Pancreas (tissue), 10 donors: ENCODE results near the gene SUPT5H. TPM values are rescaled to one million over a fixed set of nuclear protein-coding genes. Genes with fewer than 3 reads are reported as not detected.
"Not testable (repeated sequence)": the region's sequence is repeated elsewhere in the genome, so short reads cannot be mapped to it uniquely, and the experiment has no call there.

Experiments used
- ATAC-seq, 4 donors: fragments of 200-7000 bp; cut with Tn5 transposase; one replicate each; pipeline versions ENCODE4 v1.8.0 to v1.9.1; 2020; ENCODE audit warnings: mild to moderate bottlenecking in 4 of 4, moderate library complexity in 4 of 4
- DNase-seq, 6 donors: peaks; one replicate each; pipeline ENCODE4 v3.0.0-alpha.2; 2020
- FAIRE-seq: peaks from 2 replicates; lab custom pipeline; 2012; peaks lifted over from hg19 to GRCh38; lab: Jason Lieb, UNC
- H3K27ac ChIP-seq, 4 donors: fragments of 200-600 bp; sonication (generic); 1 replicate in 3 of 4; 2 replicates in 1 of 4; pipeline versions ENCODE4 v1.5.0 to v1.8.0; 2020
- H3K27me3 ChIP-seq, 4 donors: fragments of 200-600 bp; one replicate each; pipeline ENCODE4 v1.8.0; 2021
- H3K36me3 ChIP-seq, 3 donors: fragments of 200-600 bp; sonication (generic) in 1 of 3; one replicate each; pipeline versions ENCODE4 v1.5.0 to v1.8.0; 2020 to 2021
- H3K4me1 ChIP-seq, 3 donors: fragments of 200-600 bp; one replicate each; pipeline ENCODE4 v1.8.0; 2021
- H3K4me3 ChIP-seq, 4 donors: fragments of 200-600 bp; sonication (generic) in 2 of 4; one replicate each; pipeline versions ENCODE4 v1.5.0 to v1.8.0; 2020 to 2021
- H3K9me3 ChIP-seq, 4 donors: fragments of 200-600 bp; one replicate each; pipeline ENCODE4 v1.8.0; 2021
- CTCF ChIP-seq, 4 donors: fragments of 200-600 bp; sonication (generic) in 3 of 4; IDR thresholded peaks; one replicate each; pipeline versions ENCODE4 v1.5.0 to v1.8.0; 2021; ENCODE audit warnings: antibody characterized with exemption in 4 of 4
- WGBS, 2 donors: extraction: QIAGEN DNeasy Blood & Tissue Kit; methylation state at CpG; one replicate each; pipeline ENCODE4 v1.1.7; 2013; 5-methylcytosine and 5-hydroxymethylcytosine counted together
- intact Hi-C, 3 donors: fragments of 100-400 bp; cut with DNase I; formaldehyde crosslinking; loops; one replicate each; pipeline versions ENCODE4 v1.11.1 to v1.14.2; 2022
- polyA plus RNA-seq, 2 donors: library from polyadenylated mRNA; stranded (reverse); fragments of 200-250 nt; gene quantifications; one replicate each; pipeline ENCODE4 v1.2.3, GENCODE V29; 2013
- total RNA-seq, 6 donors: library from RNA; stranded (reverse); fragmentation: NEBNext Ultra II Directional in 4 of 6; extraction: Animal tissue kit (Norgen Biotek cat#: 25700) in 4 of 6; gene quantifications; one replicate each; pipeline versions ENCODE4 v1.2.1 to v1.2.4, GENCODE V29; 2021 to 2023
- donor health status: healthy with polysubstance abuse.
- donor health status: DM: no; HTN: no; CAD: no; lungs with moderate emphysema.
- donor health status: DM: no; HTN: no; CAD: no.
- donor health status: control.
- donor health status: control.
- donor health status: Bipolar disorder and iron deficiency.
- donor health status: DM: yes; HTN: yes; CAD: no.
- donor health status: DM: no; HTN: no; CAD: no.
- donor health status: DM: no; HTN: no; CAD: no.
- donor health status: DM: yes; HTN: yes; CAD: no.

Gene SUPT5H
- total and polyA plus RNA-seq, 8 donors: 49.3 to 229 (median 60.7) TPM

GRCh38 chr19:39446365-39447084, 1.1 kb downstream of the SUPT5H start:
- peaks cover 7 to 29% (median 17%) of the 10 kb centered on the region in 3 donors for H3K4me1 ChIP-seq
- H3K4me3 ChIP-seq: peak overlapping the region; percentile 68 to 99 (median 90)
- no peaks in the 10 kb centered on the region for H3K36me3 ChIP-seq
- 68 to 70% methylated on average over 16 of the region's 16 CpGs for WGBS, 2 donors
- no peak for TF ChIP-seq CTCF (IDR thresholded peaks at IDR 0.05)
- no peak for FAIRE-seq
- no peak for DNase-seq
- intact Hi-C loops: loop anchor here in 1 of 3 donors (10.0 kb wide), 1 partner anchor 88 kb away; the partner anchor contains the start of gene EID2B
- no peaks in the 10 kb centered on the region for H3K27me3 ChIP-seq
- H3K9me3 ChIP-seq: no peaks in the 10 kb centered on the region
- ATAC-seq: no peak
- peak overlapping the region in 2 of 4 donors; percentile 90 to 91 for H3K27ac ChIP-seq

- FAIRE-seq: no peak
Observed at GRCh38 chr19:39448271-39448670, 2.9 kb downstream of the SUPT5H start.

DNA sequence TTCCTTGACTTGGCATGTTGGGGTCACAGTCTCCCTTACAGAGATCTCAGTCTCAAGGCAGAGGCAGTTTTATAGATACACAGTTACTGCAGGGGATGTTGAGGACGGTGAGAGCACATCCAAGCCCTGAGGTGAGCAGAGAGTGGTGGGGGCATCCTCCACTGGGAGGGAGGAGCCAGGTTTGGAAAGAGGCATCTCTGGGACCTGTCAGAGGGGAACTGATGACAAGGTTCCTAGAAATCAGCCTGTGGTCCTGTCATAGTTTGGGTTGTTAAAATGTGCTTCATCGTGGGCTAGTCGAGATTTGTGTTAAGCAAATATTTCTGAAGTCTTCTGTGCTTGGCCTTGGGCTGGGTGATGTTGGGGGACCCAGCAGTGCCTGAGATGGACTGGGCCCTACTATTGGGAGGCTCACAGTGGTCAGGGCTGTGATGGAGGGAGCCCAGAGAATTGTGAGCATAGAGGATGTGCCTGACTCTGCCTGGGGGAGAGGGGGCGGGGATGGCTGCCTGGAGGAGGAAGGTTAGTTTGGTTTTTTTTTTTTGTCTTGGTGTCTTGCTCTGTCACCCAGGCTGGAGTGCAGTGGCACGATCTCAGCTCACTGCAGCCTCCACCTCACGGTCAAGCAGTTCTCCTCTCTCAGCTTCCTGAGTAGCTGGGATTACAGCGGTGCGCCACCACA, 3.9 kb downstream of the SUPT5H start:
- no peak for TF ChIP-seq CTCF (IDR thresholded peaks at IDR 0.05)
- Histone ChIP-seq H3K4me3 (no peak overlapping the region), H3K36me3 (peaks cover 0 to 3% (median 0%) of the 10 kb centered on the region in 3 donors), H3K9me3 (no peaks in the 10 kb centered on the region), H3K4me1 (peaks cover 7 to 28% (median 17%) of the 10 kb centered on the region in 3 donors), H3K27ac (no peak overlapping the region), H3K27me3 (no peaks in the 10 kb centered on the region)
- no peak for FAIRE-seq
- intact Hi-C loops: loop anchor here in 1 of 3 donors (10.0 kb wide), 1 partner anchor 86 kb away; the partner anchor contains the start of gene EID2B
- ATAC-seq: no peak
- DNase-seq: no peak
- WGBS, 2 donors: 70 to 74% methylated on average over 8 of the region's 8 CpGs

More at GRCh38 chr19:39448271-39448670, 2.9 kb downstream of the SUPT5H start:
- no peak for TF ChIP-seq CTCF (IDR thresholded peaks at IDR 0.05)
- no peaks in the 10 kb centered on the region for H3K9me3 ChIP-seq
- no peaks in the 10 kb centered on the region for H3K27me3 ChIP-seq
- no peak overlapping the region for H3K4me3 ChIP-seq
- peaks cover 7 to 29% (median 17%) of the 10 kb centered on the region in 3 donors for H3K4me1 ChIP-seq
- intact Hi-C loops: loop anchor here in 1 of 3 donors (10.0 kb wide), 1 partner anchor 87 kb away; the partner anchor contains the start of gene EID2B
- peaks cover 0 to under 1% (median 0%) of the 10 kb centered on the region in 3 donors for H3K36me3 ChIP-seq
- 70 to 82% methylated on average over 3 of the region's 3 CpGs for WGBS, 2 donors
- ATAC-seq (no peak), DNase-seq (peak in 1 of 6 donors; percentile 26)
- H3K27ac ChIP-seq: no peak overlapping the region

- ATAC-seq, H3K27me3 ChIP-seq, H3K36me3 ChIP-seq, FAIRE-seq, H3K27ac ChIP-seq, H3K4me3 ChIP-seq, intact Hi-C loops, H3K9me3 ChIP-seq, DNase-seq: not testable (repeated sequence)
- 94% methylated on average over 8 of the region's 8 CpGs for WGBS, 2 donors
- peaks cover 7 to 23% (median 16%) of the 10 kb centered on the region in 3 donors for H3K4me1 ChIP-seq
Observed at GRCh38 chr19:39451257-39451656, 5.9 kb downstream of the SUPT5H start.

DNA sequence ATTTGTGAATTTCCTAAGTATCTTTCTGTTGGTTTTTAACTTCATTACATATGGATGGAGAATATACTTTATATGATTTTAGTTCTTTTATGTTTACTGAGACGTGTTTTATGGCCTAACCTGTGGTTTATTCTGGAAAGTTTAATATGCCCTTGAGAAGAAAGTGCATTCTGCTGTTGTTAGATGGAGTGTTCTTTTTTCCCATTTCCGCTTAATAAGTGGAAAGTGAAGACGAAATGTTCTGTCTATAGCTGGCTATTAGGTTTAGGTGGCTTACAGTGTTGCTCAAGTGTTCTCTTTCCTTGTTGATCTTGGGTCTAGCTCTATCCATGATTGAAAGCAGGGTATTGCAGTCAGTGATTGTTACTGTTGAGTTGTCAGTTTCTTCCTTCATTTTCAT, 18.0 kb downstream of the SUPT5H start:
- no peak overlapping the region for H3K4me3 ChIP-seq
- FAIRE-seq: no peak
- no peak overlapping the region for H3K27ac ChIP-seq
- H3K27me3 ChIP-seq: no peaks in the 10 kb centered on the region
- peaks cover 12 to 66% (median 44%) of the 10 kb centered on the region in 3 donors for H3K36me3 ChIP-seq
- no peaks in the 10 kb centered on the region for H3K9me3 ChIP-seq
- ATAC-seq: no peak
- DNase-seq: no peak
- WGBS, 2 donors: 72 to 89% methylated on average over 3 of the region's 3 CpGs
- TF ChIP-seq CTCF (IDR thresholded peaks at IDR 0.05): no peak
- intact Hi-C loops: no loop called here
- no peaks in the 10 kb centered on the region for H3K4me1 ChIP-seq
